IPS DF 6.9 (cell line): ENCODE results near the gene SUGP1.

Experiments
- DNase-seq: peaks from one replicate; pipeline ENCODE4 v3.0.0-alpha.2; 2013; ENCODE audit warnings: low read depth, low spot score
- H3K27ac ChIP-seq: one replicate; pipeline ENCODE4 v1.5.1; 2013; ENCODE audit warnings: low read length, control low read depth
- H3K27me3 ChIP-seq: 2 replicates; pipeline ENCODE4 v1.6.1; 2013; ENCODE audit warnings: mild to moderate bottlenecking, low read length; ENCODE audit not compliant: control insufficient read depth, insufficient read depth
- H3K36me3 ChIP-seq: 2 replicates; pipeline ENCODE4 v1.6.1; 2013; ENCODE audit warnings: low read length; ENCODE audit not compliant: control insufficient read depth, insufficient read depth
- H3K4me1 ChIP-seq: 2 replicates; pipeline ENCODE4 v1.6.1; 2013; ENCODE audit warnings: low read length; ENCODE audit not compliant: control insufficient read depth, insufficient read depth
- H3K4me3 ChIP-seq: 2 replicates; pipeline ENCODE4 v1.5.1; 2013; ENCODE audit warnings: mild to moderate bottlenecking, low read length
- H3K9me3 ChIP-seq: 2 replicates; pipeline ENCODE4 v1.6.1; 2013; ENCODE audit warnings: low read length, inconsistent platforms; ENCODE audit not compliant: control insufficient read depth, insufficient read depth
- WGBS: extraction: QIAGEN DNeasy Blood & Tissue Kit; methylation state at CpG from one replicate; pipeline ENCODE4 v1.1.7; 2013; ENCODE audit warnings: mixed read lengths, missing lambda C conversion rate; ENCODE audit not compliant: insufficient read length, insufficient coverage; 5-methylcytosine and 5-hydroxymethylcytosine counted together

Gene SUGP1

DNA sequence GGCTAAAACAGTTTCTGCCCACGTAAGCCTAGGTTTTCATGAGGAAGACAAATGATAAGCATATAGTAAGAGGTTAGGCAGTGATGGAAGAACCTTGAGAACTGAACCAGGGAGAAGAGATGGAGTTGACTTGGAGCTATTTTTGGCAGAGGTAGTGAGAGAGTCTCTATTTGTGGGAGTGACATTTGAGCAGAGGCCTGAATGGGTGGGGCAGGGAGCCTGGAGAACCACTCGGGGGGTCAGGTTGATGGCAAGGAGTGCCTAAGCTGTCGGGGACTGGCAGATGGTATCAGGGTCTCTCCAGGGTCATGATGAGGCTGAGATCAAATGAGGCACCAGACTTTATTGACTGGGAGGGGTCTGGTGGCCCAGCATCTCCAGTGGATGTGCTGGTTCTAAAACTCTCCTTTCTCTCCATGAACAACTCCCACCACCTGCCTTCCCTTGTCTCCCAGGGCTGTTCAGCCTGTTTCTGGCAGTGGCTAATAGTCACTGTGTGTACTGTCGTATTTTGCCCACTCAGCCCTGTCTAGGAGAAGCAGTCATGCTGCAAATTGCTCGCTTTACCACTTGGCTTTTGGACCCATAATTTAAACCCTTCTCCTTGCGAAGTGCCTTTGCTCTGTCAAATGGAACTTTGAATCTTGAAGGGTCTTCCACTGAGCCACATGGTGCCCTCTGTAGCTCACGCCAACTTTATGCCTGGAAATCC, 3.9 kb upstream of the SUGP1 start:
- Histone ChIP-seq H3K27ac (no peak overlapping the region), H3K36me3 (peaks cover 13% of the 10 kb centered on the region; the same call in 1 of the 2 replicates), H3K4me1 (peaks cover 4% of the 10 kb centered on the region), H3K27me3 (no peaks in the 10 kb centered on the region), H3K9me3 (no peaks in the 10 kb centered on the region), H3K4me3 (no peak overlapping the region)
- DNase-seq, result no peak
- no CpG with 5 or more reads among the region's 7 CpGs for WGBS

DNA sequence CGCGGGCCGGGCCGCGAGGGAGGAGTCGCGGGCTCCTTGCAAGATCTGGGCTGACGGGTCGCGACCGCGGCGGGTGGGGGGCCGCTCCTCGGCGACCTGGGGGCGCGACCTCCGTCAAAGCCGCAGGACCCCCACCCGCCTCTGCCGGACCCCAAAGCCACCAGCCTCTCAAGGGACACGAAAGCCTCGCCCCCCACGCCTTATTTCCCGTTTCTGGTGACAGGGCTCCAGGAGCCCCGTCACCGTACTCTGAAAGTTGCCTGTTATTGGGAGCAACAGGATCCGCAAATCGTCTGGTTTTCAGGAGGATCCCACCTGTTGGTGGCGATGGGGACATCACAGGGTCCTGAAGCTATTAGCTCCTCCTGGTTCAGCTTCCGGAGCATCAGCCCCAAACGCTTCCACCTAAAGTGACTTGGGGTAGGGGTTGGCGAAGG, 850 bp upstream of the SUGP1 start:
- no peak for DNase-seq
- no peak overlapping the region for H3K27ac ChIP-seq
- peaks cover 4% of the 10 kb centered on the region for H3K4me1 ChIP-seq
- H3K27me3 ChIP-seq, result no peaks in the 10 kb centered on the region
- WGBS, result no CpG with 5 or more reads among the region's 34 CpGs
- H3K36me3 ChIP-seq, result peaks cover 12% of the 10 kb centered on the region; the same call in 1 of the 2 replicates
- H3K4me3 ChIP-seq, result peak overlapping the region; percentile 84
- H3K9me3 ChIP-seq, result no peaks in the 10 kb centered on the region

DNA sequence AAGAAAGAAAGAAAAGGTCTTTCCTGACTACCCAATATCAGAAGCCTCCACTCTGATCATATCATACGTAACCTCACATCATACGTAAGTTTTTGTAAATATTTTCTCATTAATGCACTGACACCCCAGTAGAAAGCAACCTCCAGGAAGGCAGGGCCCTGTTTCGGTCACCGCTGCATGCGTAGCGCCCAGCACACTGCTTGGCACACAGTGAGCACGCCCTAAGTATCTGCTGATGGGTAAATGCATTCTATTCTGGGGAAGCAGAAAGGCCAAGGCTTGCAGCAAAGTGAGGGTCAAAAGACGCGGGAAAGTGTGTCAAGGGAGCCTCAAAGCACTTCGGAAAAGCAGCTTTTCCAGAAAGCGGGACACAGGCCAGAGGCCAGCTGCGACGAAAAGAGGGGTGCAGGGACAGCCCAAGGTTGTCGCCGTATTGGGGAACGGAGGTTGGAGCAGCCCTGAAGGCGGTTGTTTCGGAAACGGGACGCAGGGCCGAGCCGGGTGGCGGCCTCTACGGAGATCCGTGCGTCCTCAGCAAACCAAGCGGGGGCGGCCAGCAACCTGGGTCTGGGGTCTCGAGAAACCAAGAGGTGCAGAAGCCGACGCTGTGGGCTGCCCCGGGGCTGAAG, 463 bp downstream of the SUGP1 start:
- H3K9me3 ChIP-seq, result no peaks in the 10 kb centered on the region
- DNase-seq, result no peak
- no peak overlapping the region for H3K27ac ChIP-seq
- peaks cover 16% of the 10 kb centered on the region; the same call in 1 of the 2 replicates for H3K36me3 ChIP-seq
- no CpG with 5 or more reads among the region's 32 CpGs for WGBS
- peak overlapping the region; percentile 84 for H3K4me3 ChIP-seq
- peaks cover 4% of the 10 kb centered on the region for H3K4me1 ChIP-seq
- no peaks in the 10 kb centered on the region for H3K27me3 ChIP-seq

DNA sequence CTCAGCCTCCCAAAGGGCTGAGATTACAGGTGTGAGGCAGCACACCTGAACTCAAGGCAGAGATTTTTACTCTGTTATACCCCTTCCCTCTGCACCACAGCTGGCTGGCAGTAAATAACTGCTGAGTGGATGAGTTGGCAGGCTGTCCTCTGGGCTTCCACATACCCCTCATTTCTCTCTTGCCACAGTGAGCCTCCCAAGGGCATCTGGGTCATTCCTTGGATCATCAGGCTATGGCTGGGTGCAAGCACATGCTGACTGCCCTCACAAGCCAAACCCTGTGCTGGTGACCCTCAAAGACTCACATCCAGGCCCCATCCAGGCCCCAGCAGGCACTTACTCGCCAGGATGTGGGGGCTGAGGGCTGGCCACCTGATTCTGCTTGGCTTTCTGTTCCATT, 4.2 kb downstream of the SUGP1 start:
- DNase-seq, result no peak
- WGBS, result no CpG with 5 or more reads among the region's 1 CpG
- Histone ChIP-seq H3K27me3 (no peaks in the 10 kb centered on the region), H3K4me3 (no peak overlapping the region), H3K36me3 (peaks cover 7% of the 10 kb centered on the region; the same call in 1 of the 2 replicates), H3K27ac (no peak overlapping the region), H3K4me1 (peaks cover 3% of the 10 kb centered on the region), H3K9me3 (no peaks in the 10 kb centered on the region)

DNA sequence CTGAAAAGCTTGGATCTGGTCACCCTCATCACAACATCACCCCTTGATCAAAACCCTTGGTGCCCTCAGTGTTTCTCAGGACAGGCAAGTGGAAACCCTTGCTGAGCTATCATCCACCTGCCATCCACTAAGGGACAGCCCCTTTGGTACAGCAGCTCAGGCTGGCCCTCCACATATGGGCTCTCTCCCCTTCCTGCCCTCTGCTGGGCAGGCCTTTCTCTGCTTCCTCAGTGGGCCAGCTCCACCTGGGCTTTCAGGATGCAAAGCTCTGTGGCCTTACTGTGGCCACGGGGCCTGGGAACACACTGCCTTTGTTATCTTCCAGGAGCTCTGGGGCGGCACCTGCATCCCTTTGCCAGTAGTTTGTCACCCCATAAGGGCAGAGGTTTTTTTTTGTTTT, 4.9 kb downstream of the SUGP1 start:
- Histone ChIP-seq H3K27me3 (no peaks in the 10 kb centered on the region), H3K36me3 (peaks cover 7% of the 10 kb centered on the region; the same call in 1 of the 2 replicates), H3K9me3 (no peaks in the 10 kb centered on the region), H3K4me1 (peaks cover 3% of the 10 kb centered on the region), H3K4me3 (no peak overlapping the region), H3K27ac (no peak overlapping the region)
- DNase-seq, result no peak
- no CpG with 5 or more reads among the region's 2 CpGs for WGBS

DNA sequence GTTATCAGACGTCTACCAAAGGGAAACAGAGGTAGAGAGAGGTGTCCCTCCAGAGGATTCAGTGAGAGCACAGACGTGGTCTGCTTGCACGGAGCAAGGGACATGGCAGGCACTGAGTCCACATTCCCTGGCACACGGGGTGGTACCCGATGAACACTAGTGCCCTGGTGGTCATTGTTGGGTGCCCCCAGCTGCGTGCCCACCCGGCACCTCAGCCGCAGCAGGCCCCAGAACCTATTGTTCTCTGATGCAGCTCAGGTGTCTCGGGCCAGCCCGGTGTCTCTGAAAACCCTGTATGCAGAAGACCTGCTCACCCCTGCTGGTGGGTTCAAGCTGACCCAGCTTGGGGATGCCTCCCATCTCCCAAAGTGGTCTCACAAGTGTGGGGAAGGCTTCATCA, 11.9 kb downstream of the SUGP1 start:
- H3K36me3 ChIP-seq, result peaks cover 36% of the 10 kb centered on the region
- no peaks in the 10 kb centered on the region for H3K4me1 ChIP-seq
- DNase-seq, result no peak
- H3K4me3 ChIP-seq, result no peak overlapping the region
- no peak overlapping the region for H3K27ac ChIP-seq
- WGBS, result no CpG with 5 or more reads among the region's 10 CpGs
- no peaks in the 10 kb centered on the region for H3K27me3 ChIP-seq
- no peaks in the 10 kb centered on the region for H3K9me3 ChIP-seq

DNA sequence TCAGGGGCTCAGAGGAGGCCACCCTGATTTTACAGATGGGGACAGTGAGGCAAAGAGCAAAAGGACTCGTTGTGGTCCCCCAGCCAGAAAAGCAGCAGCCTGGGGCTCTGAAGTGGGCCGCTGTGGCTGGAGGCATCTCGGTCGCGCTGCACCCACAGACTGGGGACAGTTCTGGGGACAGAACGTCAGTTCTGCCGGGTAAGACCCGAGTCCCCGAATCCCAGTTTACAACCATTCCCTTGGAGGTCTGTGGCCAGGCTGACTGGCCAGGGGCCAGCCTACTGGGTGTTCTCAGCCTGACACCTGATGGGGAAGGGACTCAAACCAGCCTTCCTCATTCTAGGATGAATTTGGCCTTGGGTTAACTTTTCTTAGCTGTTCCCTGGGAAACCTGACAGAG, 14.1 kb downstream of the SUGP1 start:
- H3K4me3 ChIP-seq, result no peak overlapping the region

DNA sequence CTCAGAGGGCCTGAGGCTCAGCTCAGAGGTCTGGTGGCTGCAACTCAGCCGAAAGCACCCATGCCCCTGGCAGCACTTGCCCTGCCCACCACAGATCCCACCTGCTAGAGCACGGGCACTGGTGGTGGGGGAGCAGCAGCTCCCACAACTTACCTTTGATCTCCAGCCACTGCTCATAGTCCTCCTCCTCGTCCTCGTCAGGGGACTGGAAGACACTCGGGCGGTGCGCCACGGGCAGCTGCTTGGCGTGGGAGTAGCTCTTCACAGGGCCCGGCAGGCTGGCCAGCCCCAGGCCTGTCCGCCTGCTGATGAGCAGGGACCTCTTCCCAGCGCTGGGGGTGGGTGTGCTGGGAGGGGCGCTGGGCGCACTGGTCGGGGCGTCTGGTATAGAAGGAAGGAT, 14.6 kb downstream of the SUGP1 start:
- Histone ChIP-seq H3K27ac (no peak overlapping the region), H3K9me3 (no peaks in the 10 kb centered on the region), H3K36me3 (peaks cover 54% of the 10 kb centered on the region), H3K27me3 (no peaks in the 10 kb centered on the region), H3K4me3 (no peak overlapping the region), H3K4me1 (no peaks in the 10 kb centered on the region)
- DNase-seq, result no peak
- no CpG with 5 or more reads among the region's 16 CpGs for WGBS

More for the DNA sequence above, 14.1 kb downstream of the SUGP1 start:
- WGBS, result no CpG with 5 or more reads among the region's 9 CpGs
- H3K27ac ChIP-seq, result no peak overlapping the region
- H3K27me3 ChIP-seq, result no peaks in the 10 kb centered on the region
- peaks cover 49% of the 10 kb centered on the region for H3K36me3 ChIP-seq
- H3K4me1 ChIP-seq, result no peaks in the 10 kb centered on the region
- no peak for DNase-seq
- no peaks in the 10 kb centered on the region for H3K9me3 ChIP-seq

DNA sequence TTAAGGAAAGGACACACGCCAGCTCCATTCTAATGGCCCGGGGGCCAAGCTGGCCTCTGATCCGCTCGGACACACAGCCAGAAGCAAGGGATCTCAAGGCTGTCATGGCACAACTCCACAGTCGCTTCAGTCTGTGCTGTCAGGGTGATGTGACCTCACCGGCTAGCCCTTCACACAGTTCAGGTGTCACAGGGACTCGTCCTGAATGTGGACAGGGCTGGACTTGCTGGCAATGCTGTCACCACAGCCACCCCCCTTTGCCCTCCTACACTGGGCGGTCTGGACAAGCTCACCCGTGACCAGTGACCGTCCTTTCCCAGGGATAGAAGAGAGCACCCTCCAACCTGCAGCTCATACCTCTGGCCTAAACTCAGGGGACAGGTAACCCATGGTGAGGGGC, 15.2 kb downstream of the SUGP1 start:
- H3K4me1 ChIP-seq, result no peaks in the 10 kb centered on the region
- no peaks in the 10 kb centered on the region for H3K9me3 ChIP-seq
- no peak overlapping the region for H3K4me3 ChIP-seq
- peaks cover 55% of the 10 kb centered on the region for H3K36me3 ChIP-seq
- no peaks in the 10 kb centered on the region for H3K27me3 ChIP-seq
- no peak overlapping the region for H3K27ac ChIP-seq
- WGBS, result no CpG with 5 or more reads among the region's 10 CpGs
- no peak for DNase-seq

DNA sequence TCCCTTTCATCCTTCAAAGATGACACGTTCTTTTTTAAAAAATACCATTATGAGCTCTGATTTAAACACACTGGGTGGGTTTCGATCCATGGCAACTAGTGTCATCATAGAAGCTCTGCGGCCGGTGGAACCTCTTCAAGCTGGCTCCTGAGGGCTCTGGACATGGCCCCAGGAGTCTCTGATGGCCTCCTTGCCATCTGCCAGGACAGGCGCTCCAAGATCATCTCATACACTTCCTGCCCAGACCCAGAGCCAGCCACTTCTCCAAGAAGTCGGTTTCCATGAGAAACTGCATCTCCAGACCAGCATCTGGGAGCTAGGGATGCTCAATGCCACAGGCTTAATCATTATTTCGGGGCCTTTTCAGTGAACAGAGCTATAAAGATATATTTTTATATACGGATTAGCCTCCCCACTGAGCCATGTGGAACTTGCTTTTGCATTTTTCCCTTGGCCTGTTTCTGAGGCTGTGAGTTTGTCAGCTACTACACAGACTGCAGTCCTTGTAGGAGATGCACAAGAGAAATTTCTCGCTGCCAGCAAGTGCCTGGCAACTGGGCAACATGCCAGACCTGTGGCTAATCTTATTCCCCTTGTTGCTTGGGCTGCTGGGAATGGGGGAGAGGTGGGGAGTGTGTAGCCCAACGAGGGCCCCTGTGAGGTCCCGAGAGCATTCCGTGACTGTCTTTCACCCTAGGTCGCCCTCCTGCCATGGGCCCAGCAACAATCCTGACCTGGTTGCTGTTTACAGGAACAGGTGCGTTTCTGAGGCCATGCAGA, 15.9 kb downstream of the SUGP1 start:
- Histone ChIP-seq H3K36me3 (peaks cover 52% of the 10 kb centered on the region), H3K9me3 (no peaks in the 10 kb centered on the region), H3K27me3 (no peaks in the 10 kb centered on the region), H3K27ac (no peak overlapping the region), H3K4me1 (no peaks in the 10 kb centered on the region), H3K4me3 (no peak overlapping the region)
- WGBS, result no CpG with 5 or more reads among the region's 14 CpGs
- no peak for DNase-seq
